ENCODE data around the gene TMEM256.

TMEM256 gene

DNA sequence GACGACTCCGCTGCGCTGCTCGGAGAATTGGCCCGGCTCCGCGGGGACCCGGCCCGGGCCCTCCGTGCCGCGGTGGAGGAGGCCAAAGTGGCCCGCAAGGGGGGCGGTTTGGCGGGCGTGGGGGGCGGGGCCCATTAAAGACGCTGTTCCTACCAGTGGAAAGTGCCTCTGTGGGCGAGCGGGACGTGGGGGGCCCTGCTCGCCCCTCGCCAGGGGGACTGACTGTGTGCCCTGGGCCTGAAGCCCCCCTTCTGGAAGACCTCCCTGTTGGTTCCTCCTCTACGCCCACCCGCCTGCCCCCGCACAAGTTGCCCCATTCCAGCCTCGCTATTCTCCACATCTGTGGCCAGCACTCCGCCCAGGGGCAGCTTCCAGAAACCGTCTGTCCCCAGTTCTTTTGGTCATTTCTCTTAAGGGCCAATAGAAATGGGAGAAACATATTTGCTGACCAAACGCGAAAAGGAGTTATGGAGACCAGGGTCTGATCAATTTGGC, 33.5 kb upstream of the TMEM256 start:
- peak overlapping the region; percentile 92 for H3K27ac ChIP-seq
- TF ChIP-seq ZFX (IDR thresholded peaks at IDR 0.05; ENCODE audit: borderline replicate concordance) = no peak
- TF ChIP-seq, protein P1, sequence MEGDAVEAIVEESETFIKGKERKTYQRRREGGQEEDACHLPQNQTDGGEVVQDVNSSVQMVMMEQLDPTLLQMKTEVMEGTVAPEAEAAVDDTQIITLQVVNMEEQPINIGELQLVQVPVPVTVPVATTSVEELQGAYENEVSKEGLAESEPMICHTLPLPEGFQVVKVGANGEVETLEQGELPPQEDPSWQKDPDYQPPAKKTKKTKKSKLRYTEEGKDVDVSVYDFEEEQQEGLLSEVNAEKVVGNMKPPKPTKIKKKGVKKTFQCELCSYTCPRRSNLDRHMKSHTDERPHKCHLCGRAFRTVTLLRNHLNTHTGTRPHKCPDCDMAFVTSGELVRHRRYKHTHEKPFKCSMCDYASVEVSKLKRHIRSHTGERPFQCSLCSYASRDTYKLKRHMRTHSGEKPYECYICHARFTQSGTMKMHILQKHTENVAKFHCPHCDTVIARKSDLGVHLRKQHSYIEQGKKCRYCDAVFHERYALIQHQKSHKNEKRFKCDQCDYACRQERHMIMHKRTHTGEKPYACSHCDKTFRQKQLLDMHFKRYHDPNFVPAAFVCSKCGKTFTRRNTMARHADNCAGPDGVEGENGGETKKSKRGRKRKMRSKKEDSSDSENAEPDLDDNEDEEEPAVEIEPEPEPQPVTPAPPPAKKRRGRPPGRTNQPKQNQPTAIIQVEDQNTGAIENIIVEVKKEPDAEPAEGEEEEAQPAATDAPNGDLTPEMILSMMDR (IDR thresholded peaks at IDR 0.05) = no peak

DNA sequence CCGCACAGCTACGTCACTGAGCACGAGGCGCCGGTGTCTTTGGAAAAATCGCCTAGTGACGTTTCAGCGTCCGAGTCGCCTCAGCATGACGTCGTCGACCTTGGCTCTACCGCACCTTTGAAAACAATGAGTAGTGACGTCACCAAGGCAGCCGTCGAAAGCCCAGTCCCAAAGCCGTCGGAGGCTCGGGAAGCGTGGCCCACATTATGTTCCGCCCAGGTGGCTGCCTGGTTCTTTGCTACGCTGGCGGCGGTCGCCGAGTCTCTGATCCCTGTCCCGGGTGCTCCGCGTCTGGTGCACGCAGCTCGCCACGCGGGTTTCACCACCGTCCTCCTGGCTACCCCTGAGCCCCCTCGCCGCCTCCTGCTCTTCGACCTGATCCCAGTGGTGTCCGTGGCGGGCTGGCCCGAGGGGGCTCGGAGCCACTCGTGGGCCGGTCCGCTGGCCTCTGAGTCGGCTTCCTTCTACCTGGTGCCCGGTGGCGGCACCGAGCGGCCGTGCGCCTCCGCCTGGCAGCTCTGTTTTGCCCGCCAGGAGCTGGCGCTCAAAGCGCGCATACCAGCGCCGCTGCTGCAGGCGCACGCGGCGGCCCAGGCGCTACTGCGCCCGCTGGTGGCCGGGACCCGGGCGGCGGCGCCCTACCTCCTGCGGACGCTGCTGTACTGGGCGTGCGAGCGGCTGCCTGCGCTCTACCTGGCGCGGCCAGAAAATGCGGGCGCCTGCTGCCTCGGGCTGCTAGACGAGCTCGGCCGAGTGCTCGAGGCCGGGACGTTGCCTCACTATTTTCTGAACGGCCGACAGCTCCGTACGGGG, 32.9 kb upstream of the TMEM256 start:
- TF ChIP-seq ZFX (IDR thresholded peaks at IDR 0.05; ENCODE audit: borderline replicate concordance) = no peak
- TF ChIP-seq, protein P1 (IDR thresholded peaks at IDR 0.05) = peak; percentile 99
- peak overlapping the region; percentile 92 for H3K27ac ChIP-seq

DNA sequence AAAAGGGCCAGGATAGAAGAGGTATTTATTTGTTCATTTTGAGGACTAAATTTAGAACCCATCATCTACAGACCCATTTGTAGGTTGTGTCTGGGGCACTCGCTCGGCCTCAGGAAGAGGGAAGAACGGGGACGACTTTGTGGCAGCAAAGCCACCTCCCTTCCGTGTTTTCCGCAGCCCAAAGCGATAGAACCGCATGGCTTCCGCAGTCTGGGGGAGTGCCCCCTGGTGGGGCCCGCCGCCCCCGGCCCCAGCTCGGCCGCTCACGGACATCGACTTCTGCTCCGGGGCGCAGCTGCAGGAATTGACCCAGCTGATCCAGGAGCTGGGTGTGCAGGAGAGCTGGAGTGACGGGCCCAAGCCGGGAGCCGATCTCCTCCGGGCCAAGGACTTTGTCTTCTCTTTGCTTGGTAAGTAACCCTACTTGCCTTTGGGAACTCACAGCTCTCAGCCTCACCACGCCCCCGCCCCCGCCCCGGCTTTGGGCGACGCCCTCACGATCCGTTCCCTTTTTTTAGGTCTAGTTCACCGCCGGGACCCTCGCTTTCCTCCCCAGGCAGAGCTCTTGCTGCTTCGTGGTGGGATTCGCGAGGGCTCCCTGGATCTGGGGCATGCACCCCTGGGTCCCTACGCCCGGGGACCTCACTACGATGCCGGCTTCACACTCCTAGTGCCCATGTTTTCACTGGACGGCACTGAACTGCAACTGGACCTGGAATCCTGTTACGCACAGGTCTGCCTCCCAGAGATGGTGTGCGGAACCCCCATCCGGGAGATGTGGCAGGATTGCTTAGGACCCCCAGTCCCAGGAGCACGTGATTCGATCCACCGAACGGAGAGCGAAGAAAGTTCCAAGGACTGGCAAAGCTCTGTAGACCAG, 32.0 kb upstream of the TMEM256 start:
- no peak for TF ChIP-seq ZFX (IDR thresholded peaks at IDR 0.05; ENCODE audit: borderline replicate concordance)
- TF ChIP-seq, protein P1 (IDR thresholded peaks at IDR 0.05) = peak; percentile 33
- peak overlapping the region; percentile 92 for H3K27ac ChIP-seq

DNA sequence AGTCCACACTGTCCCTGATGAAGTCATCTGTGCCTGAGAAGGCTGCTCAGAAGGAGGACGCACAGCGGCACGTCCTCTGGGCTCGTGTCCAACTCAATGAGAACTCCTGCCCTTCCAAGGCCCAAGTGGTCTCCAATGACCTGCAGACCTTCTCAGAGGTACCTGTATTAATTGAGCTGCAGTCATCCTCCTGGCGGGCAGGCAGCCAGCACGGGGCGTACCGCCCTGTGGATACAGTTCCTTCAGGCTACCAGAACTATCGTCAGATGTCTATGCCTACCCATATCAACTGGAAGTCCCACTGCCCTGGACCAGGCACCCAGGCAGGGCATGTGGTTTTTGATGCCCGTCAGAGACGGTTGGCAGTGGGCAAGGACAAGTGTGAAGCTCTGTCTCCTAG, 28.4 kb upstream of the TMEM256 start:
- TF ChIP-seq, protein P1 (IDR thresholded peaks at IDR 0.05) = no peak
- TF ChIP-seq ZFX (IDR thresholded peaks at IDR 0.05; ENCODE audit: borderline replicate concordance) = no peak
- no peak overlapping the region for H3K27ac ChIP-seq

DNA sequence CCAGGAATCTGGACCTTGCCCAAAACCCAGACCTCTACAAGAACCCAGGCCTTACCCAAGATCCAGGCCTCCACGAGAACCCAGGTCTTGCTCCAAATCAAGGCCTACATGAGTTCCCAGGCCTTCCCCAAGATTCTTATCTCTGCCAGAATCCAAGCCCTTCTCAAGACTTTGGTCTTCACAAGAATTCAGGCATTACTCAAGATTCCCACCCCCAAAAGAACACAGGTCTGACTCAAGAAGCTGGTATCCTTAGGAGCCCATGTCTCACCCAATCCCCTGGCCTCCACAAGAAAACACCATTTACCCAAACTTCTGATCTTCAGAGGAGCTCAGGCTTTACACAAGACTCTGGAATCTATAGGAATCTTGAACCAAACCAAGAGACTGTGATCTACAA, 27.3 kb upstream of the TMEM256 start:
- TF ChIP-seq, protein P1 (IDR thresholded peaks at IDR 0.05) = no peak
- no peak for TF ChIP-seq ZFX (IDR thresholded peaks at IDR 0.05; ENCODE audit: borderline replicate concordance)
- H3K27ac ChIP-seq = no peak overlapping the region

DNA sequence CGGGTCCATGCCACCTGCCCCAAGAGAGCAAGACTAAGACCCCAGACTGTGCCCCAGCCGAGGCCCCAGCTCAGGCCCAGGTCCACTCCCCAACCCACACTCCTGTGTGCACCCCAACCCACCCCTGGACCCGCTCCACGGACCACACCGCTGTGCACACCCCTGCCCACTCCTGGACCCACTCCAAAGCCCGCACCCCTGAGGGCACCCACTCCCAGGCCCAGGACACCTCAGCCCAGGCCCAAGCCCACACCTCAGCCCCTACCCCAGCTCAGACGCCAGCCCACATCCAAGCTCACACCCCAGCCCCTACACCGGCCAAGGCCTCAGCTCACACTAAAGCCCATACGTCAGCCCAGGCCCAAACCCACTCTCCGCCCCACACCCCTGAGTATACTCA, 25.8 kb upstream of the TMEM256 start:
- no peak overlapping the region for H3K27ac ChIP-seq
- no peak for TF ChIP-seq ZFX (IDR thresholded peaks at IDR 0.05; ENCODE audit: borderline replicate concordance)
- TF ChIP-seq, protein P1 (IDR thresholded peaks at IDR 0.05) = no peak

All from 22Rv1 (cell line).